ENCODE results near the gene SLC4A4. TPM values are rescaled to one million over a fixed set of nuclear protein-coding genes. Genes with fewer than 3 reads are reported as not detected.

Gene SLC4A4
- total RNA-seq, 1 experiment from 2014 or later, result 1.1 TPM

GRCh38 chr4:71300362-71300761 is 38.5 kb upstream of the SLC4A4 start (continued):
- TF ChIP-seq ZNF532 (CRISPR knock-in tag; IDR thresholded peaks at IDR 0.05; ENCODE audit: borderline replicate concordance) (no peak), USF2 (CRISPR knock-in tag; IDR thresholded peaks at IDR 0.05) (no peak), ZNF232 (CRISPR knock-in tag; IDR thresholded peaks at IDR 0.05) (no peak), ZNF263 (CRISPR knock-in tag; IDR thresholded peaks at IDR 0.05; ENCODE audit: low read depth) (no peak), ARID4B (CRISPR knock-in tag; IDR thresholded peaks at IDR 0.05; ENCODE audit: borderline replicate concordance) (no peak), GRHL2 (CRISPR knock-in tag; IDR thresholded peaks at IDR 0.05; ENCODE audit: insufficient replicate concordance, severe bottlenecking) (no peak), TP53 (CRISPR knock-in tag; IDR thresholded peaks at IDR 0.05) (no peak)

GRCh38 chr4:71300964-71301363 is 37.9 kb upstream of the SLC4A4 start:
- ChIA-PET CTCF (no interaction called here), POLR2A (interaction anchor here (0.6 kb wide), 1 partner anchor 712 kb away, joined by 3 read pairs; no protein-coding TSS in a partner anchor)

GRCh38 chr4:71303287-71303686 is 35.5 kb upstream of the SLC4A4 start:
- no peak for DNase-seq (ENCODE audit: low spot score)
- no peaks in the 10 kb centered on the region for H3K36me3 Mint-ChIP-seq
- ChIA-PET CTCF (no interaction called here), POLR2A (no interaction called here)
- no peak overlapping the region for H3K27ac Mint-ChIP-seq
- ATAC-seq, result peak; percentile 36; the same call in 1 of the 2 replicates
- H3K4me1 Mint-ChIP-seq, result peaks cover 26% of the 10 kb centered on the region
- H3K27me3 Mint-ChIP-seq (ENCODE audit: low read depth), result no peaks in the 10 kb centered on the region; the same call in 1 of the 2 replicates
- H3K9me3 Mint-ChIP-seq, result no peaks in the 10 kb centered on the region
- no peak overlapping the region for H3K4me3 Mint-ChIP-seq
- no peak for TF ChIP-seq PRRX2 (CRISPR knock-in tag; IDR thresholded peaks at IDR 0.05)
- TF ChIP-seq GTF2I (CRISPR knock-in tag; conservative IDR thresholded peaks at IDR 0.05), result no peak
- no peak for TF ChIP-seq SMAD3 (CRISPR knock-in tag; IDR thresholded peaks at IDR 0.05; ENCODE audit: borderline replicate concordance)
- TF ChIP-seq GRHL2 (CRISPR knock-in tag; IDR thresholded peaks at IDR 0.05; ENCODE audit: insufficient replicate concordance, severe bottlenecking), result no peak
- TF ChIP-seq NR1H2 (CRISPR knock-in tag; IDR thresholded peaks at IDR 0.05), result no peak
- no peak for TF ChIP-seq ZNF425 (CRISPR knock-in tag; conservative IDR thresholded peaks at IDR 0.05)
- no peak for TF ChIP-seq ELF4 (CRISPR knock-in tag; IDR thresholded peaks at IDR 0.05; ENCODE audit: low read depth)
- TF ChIP-seq ZNF232 (CRISPR knock-in tag; IDR thresholded peaks at IDR 0.05), result no peak
- TF ChIP-seq ESRRA (CRISPR knock-in tag; IDR thresholded peaks at IDR 0.05; ENCODE audit: borderline replicate concordance), result no peak
- no peak for TF ChIP-seq GABPB1 (CRISPR knock-in tag; IDR thresholded peaks at IDR 0.05)
- no peak for TF ChIP-seq ZNF671 (CRISPR knock-in tag; IDR thresholded peaks at IDR 0.05)
- no peak for TF ChIP-seq STAT6 (CRISPR knock-in tag; conservative IDR thresholded peaks at IDR 0.05; ENCODE audit: low read depth)
- no peak for TF ChIP-seq SOX15 (CRISPR knock-in tag; IDR thresholded peaks at IDR 0.05)

More at GRCh38 chr4:71300964-71301363, 37.9 kb upstream of the SLC4A4 start:
- Mint-ChIP-seq H3K4me3 (no peak overlapping the region), H3K4me1 (peaks cover 26% of the 10 kb centered on the region), H3K27ac (no peak overlapping the region), H3K9me3 (no peaks in the 10 kb centered on the region), H3K27me3 (ENCODE audit: low read depth) (no peaks in the 10 kb centered on the region; the same call in 1 of the 2 replicates), H3K36me3 (no peaks in the 10 kb centered on the region)
- DNase-seq (ENCODE audit: low spot score) (no peak), ATAC-seq (no peak)
- TF ChIP-seq PRRX2 (CRISPR knock-in tag; IDR thresholded peaks at IDR 0.05) (no peak), NR1H2 (CRISPR knock-in tag; IDR thresholded peaks at IDR 0.05) (no peak)
